WTC11 (cell line): Measurements from ENCODE around the gene NFIX.
"Not testable (repeated sequence)": the region's sequence is repeated elsewhere in the genome, so short reads cannot be mapped to it uniquely, and the experiment has no call there.

Experiments used
- TF ChIP-seq, protein P1 (sequence below): sonication (generic); formaldehyde crosslinking; IDR thresholded peaks from 2 replicates; pipeline ENCODE4 v1.8.0; 2022; ENCODE audit warnings: mild to moderate bottlenecking, missing genetic modification reagents
- TF ChIP-seq, protein P2 (sequence below): fragments of 200-600 bp; IDR thresholded peaks from 2 replicates; pipeline ENCODE4 v1.8.0; 2022; ENCODE audit warnings: antibody characterized with exemption

DNA sequence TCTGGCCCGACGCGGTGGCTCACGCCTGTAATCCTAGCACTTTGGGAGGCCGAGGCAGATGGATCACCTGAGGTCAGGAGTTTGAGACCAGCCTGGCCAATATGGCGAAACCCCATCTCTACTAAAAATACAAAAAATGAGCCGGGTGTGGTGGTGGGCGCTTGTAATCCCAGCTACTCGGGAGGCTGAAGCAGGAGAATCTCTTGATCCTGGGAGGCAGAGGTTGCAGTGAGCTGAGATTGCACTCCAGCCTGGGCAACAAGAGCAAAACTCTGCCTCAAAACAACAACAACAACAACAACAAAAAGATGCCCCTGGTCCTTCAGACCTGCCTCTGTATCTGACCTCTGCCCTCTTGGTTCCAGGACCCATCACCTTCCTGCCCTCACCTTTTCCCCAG lies 39.7 kb upstream of the NFIX start:
- TF ChIP-seq, protein P1, sequence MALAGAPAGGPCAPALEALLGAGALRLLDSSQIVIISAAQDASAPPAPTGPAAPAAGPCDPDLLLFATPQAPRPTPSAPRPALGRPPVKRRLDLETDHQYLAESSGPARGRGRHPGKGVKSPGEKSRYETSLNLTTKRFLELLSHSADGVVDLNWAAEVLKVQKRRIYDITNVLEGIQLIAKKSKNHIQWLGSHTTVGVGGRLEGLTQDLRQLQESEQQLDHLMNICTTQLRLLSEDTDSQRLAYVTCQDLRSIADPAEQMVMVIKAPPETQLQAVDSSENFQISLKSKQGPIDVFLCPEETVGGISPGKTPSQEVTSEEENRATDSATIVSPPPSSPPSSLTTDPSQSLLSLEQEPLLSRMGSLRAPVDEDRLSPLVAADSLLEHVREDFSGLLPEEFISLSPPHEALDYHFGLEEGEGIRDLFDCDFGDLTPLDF (CRISPR knock-in tag) = not testable (repeated sequence)
- TF ChIP-seq, protein P2, sequence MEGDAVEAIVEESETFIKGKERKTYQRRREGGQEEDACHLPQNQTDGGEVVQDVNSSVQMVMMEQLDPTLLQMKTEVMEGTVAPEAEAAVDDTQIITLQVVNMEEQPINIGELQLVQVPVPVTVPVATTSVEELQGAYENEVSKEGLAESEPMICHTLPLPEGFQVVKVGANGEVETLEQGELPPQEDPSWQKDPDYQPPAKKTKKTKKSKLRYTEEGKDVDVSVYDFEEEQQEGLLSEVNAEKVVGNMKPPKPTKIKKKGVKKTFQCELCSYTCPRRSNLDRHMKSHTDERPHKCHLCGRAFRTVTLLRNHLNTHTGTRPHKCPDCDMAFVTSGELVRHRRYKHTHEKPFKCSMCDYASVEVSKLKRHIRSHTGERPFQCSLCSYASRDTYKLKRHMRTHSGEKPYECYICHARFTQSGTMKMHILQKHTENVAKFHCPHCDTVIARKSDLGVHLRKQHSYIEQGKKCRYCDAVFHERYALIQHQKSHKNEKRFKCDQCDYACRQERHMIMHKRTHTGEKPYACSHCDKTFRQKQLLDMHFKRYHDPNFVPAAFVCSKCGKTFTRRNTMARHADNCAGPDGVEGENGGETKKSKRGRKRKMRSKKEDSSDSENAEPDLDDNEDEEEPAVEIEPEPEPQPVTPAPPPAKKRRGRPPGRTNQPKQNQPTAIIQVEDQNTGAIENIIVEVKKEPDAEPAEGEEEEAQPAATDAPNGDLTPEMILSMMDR = not testable (repeated sequence)
